Osteocyte (in vitro differentiated cells): Measurements from ENCODE around the gene SNX19. TPM values are rescaled to one million over a fixed set of nuclear protein-coding genes. Genes with fewer than 3 reads are reported as not detected.

Experiments used
- DNase-seq: peaks from one replicate; pipeline ENCODE4 v3.0.0; 2021; ENCODE audit warnings: mixed read lengths; ENCODE audit not compliant: unreplicated experiment; ENCODE audit errors: extremely low spot score
- H3K27ac Mint-ChIP-seq: one replicate; pipeline ENCODE4 v1.8.0; 2021; ENCODE audit warnings: mild to moderate bottlenecking, mixed read lengths; ENCODE audit not compliant: unreplicated experiment
- H3K27me3 Mint-ChIP-seq: one replicate; pipeline ENCODE4 v1.8.0; 2021; ENCODE audit warnings: mixed read lengths; ENCODE audit not compliant: unreplicated experiment
- H3K36me3 Mint-ChIP-seq: one replicate; pipeline ENCODE4 v1.8.0; 2021; ENCODE audit warnings: mixed read lengths; ENCODE audit not compliant: unreplicated experiment
- H3K4me1 Mint-ChIP-seq: one replicate; pipeline ENCODE4 v1.8.0; 2021; ENCODE audit warnings: mixed read lengths; ENCODE audit not compliant: unreplicated experiment
- H3K4me3 Mint-ChIP-seq: one replicate; pipeline ENCODE4 v1.8.0; 2021; ENCODE audit warnings: mild to moderate bottlenecking, moderate library complexity, mixed read lengths; ENCODE audit not compliant: unreplicated experiment
- H3K9me3 Mint-ChIP-seq: one replicate; pipeline ENCODE4 v1.8.0; 2021; ENCODE audit warnings: mixed read lengths; ENCODE audit not compliant: unreplicated experiment
- total RNA-seq: library from RNA; stranded (reverse); gene quantifications from 2 replicates; pipeline ENCODE4 v1.2.1, GENCODE V29; 2021
- TF ChIP-seq, protein P1 (sequence below): fragments of 200-600 bp; sonication (generic); IDR thresholded peaks from 2 replicates; pipeline ENCODE4 v1.5.0; 2021; ENCODE audit warnings: antibody characterized with exemption, mild to moderate bottlenecking, moderate library complexity

The SNX19 gene
- total RNA-seq, 1 donor from 2014 or later = 68.4 TPM

DNA sequence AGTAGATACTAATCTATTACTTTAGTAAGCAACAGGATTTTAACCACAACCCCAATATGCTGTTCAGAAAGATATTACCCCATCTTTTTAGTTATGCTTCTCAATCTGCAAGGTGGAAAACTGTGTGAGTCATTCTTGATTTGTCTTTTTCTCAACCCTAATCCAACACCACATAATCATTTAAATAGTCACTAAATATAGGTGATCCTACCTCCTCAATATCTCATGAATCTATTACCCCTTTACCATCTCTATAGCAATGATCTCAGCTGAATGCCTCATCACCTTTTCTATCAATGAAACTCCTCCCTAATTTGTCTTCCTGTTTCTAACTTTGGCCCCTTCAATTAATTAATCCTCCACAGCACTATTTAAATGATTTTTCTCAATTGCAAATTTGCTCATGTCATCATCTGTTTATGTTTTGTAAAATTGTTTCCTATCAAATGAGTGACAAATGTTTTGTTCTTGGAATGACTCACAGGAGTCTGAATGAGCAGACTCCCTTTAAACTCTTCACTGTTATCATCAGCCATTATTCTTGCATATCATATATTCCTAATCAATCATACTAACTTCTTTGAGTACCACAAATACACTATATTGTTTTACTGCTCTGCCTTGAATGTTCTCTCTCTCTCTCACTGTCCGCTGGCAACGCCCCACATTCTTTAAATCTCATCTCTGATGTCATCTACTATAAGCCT is 26.1 kb downstream of the SNX19 start:
- H3K4me3 Mint-ChIP-seq = no peak overlapping the region
- H3K27ac Mint-ChIP-seq = no peak overlapping the region
- H3K4me1 Mint-ChIP-seq = peaks cover 16% of the 10 kb centered on the region
- peaks cover 22% of the 10 kb centered on the region for H3K36me3 Mint-ChIP-seq
- H3K9me3 Mint-ChIP-seq = no peaks in the 10 kb centered on the region
- TF ChIP-seq, protein P1, sequence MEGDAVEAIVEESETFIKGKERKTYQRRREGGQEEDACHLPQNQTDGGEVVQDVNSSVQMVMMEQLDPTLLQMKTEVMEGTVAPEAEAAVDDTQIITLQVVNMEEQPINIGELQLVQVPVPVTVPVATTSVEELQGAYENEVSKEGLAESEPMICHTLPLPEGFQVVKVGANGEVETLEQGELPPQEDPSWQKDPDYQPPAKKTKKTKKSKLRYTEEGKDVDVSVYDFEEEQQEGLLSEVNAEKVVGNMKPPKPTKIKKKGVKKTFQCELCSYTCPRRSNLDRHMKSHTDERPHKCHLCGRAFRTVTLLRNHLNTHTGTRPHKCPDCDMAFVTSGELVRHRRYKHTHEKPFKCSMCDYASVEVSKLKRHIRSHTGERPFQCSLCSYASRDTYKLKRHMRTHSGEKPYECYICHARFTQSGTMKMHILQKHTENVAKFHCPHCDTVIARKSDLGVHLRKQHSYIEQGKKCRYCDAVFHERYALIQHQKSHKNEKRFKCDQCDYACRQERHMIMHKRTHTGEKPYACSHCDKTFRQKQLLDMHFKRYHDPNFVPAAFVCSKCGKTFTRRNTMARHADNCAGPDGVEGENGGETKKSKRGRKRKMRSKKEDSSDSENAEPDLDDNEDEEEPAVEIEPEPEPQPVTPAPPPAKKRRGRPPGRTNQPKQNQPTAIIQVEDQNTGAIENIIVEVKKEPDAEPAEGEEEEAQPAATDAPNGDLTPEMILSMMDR = no peak
- DNase-seq = no peak
- H3K27me3 Mint-ChIP-seq = no peaks in the 10 kb centered on the region

DNA sequence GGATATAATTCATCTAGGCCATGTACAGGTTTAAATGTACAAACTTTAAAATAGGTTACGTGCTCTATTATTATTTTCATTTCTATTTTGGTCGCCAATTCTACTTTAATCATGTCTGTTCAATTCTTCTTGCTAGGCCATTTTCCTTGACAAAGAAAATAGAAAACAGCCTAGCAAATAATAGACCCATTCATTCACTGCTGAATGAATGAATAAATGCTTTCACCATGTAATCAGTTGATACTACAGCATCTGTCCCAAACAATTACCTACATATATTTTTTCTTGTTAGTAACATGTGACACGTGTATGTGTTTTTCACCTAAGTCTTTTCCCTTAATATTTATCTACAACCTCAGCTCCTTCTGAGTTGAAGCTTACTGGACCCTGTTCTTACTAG is 27.5 kb downstream of the SNX19 start:
- Mint-ChIP-seq H3K4me1 (peaks cover 14% of the 10 kb centered on the region), H3K27ac (no peak overlapping the region), H3K9me3 (no peaks in the 10 kb centered on the region), H3K4me3 (no peak overlapping the region), H3K36me3 (peaks cover 21% of the 10 kb centered on the region), H3K27me3 (no peaks in the 10 kb centered on the region)
- no peak for DNase-seq
- TF ChIP-seq, protein P1 = no peak

DNA sequence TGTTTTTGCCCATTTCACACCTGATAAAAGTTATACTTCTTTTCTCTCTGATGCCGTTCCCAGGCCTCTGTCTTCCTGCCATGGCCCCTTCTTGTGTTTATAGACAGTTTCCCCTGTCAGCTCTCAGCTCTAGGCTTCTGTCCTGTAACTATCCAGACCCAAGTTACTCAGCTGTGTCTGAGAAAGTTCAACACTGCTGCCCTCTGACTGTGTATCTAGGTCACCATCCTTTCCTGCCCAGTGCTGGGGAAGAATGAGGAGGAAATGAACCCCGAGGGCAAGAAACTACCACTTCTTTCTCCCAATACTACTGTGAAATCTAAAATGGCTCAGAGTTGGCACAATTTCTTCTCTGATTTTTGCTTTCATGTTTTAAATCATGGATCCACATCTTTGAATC is 29.6 kb downstream of the SNX19 start:
- Mint-ChIP-seq H3K27ac (peak overlapping the region; percentile 67), H3K9me3 (no peaks in the 10 kb centered on the region), H3K4me1 (peaks cover 34% of the 10 kb centered on the region), H3K36me3 (peaks cover 34% of the 10 kb centered on the region), H3K4me3 (no peak overlapping the region), H3K27me3 (no peaks in the 10 kb centered on the region)
- TF ChIP-seq, protein P1 = no peak
- DNase-seq = no peak

DNA sequence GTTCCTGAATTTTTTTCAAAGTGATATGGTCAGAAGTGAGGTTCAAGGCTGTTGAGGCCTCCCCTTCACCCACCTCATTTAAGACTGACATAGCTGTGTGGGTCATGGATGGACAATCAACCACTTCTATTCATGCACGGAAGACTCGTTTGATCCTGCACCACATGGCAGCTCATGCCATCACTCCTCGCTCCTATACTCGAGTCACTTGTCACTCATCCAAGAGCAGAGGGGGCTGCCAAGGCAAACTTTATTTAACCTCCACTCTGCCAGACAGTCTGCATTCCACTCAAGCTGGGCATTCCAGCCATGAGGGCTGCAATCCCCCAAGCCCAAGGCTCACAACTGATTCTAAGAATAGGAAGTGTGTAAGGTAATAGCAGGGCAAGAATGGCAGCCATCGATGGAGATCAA is 34.1 kb downstream of the SNX19 start:
- no peaks in the 10 kb centered on the region for H3K9me3 Mint-ChIP-seq
- DNase-seq = no peak
- TF ChIP-seq, protein P1 = no peak
- H3K27ac Mint-ChIP-seq = peak overlapping the region; percentile 19
- H3K27me3 Mint-ChIP-seq = no peaks in the 10 kb centered on the region
- peaks cover 61% of the 10 kb centered on the region for H3K36me3 Mint-ChIP-seq
- peaks cover 38% of the 10 kb centered on the region for H3K4me1 Mint-ChIP-seq
- H3K4me3 Mint-ChIP-seq = no peak overlapping the region

DNA sequence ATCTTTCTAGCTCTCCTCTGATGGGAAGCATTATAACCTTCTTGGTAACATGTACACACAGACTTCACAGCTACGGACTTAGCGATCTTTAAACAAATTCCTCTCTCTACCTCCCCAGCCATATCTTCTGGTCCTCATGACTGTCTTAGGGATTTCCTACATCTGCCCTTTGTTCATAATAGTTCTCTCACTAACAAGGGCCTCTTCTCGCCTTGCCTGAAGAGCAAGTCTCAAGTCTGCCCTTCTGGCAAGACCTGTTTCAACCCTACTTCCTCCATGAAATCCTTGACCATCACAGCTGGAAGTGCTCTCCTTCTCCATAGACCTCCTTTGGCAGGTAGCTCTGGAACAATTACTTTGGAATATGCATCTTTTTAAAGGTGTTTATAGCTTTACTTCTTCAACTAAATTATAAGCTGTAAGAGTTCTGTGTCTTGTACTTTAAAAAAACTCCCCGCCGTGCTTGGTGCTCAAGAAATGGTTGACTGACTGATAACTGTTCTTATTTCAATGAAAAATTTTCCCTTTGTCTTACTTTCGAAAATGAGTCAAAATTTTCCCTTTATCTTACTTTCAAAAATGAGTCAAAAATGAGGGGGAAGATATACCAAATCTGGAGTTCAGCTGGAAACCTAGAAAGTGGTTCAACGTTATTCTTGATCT is 34.7 kb downstream of the SNX19 start:
- H3K4me1 Mint-ChIP-seq = peaks cover 33% of the 10 kb centered on the region
- no peaks in the 10 kb centered on the region for H3K27me3 Mint-ChIP-seq
- peak overlapping the region; percentile 19 for H3K27ac Mint-ChIP-seq
- no peaks in the 10 kb centered on the region for H3K9me3 Mint-ChIP-seq
- peaks cover 65% of the 10 kb centered on the region for H3K36me3 Mint-ChIP-seq
- no peak overlapping the region for H3K4me3 Mint-ChIP-seq
- TF ChIP-seq, protein P1 = no peak
- DNase-seq = no peak
